ENCODE results near the gene FRY.

FRY gene

DNA sequence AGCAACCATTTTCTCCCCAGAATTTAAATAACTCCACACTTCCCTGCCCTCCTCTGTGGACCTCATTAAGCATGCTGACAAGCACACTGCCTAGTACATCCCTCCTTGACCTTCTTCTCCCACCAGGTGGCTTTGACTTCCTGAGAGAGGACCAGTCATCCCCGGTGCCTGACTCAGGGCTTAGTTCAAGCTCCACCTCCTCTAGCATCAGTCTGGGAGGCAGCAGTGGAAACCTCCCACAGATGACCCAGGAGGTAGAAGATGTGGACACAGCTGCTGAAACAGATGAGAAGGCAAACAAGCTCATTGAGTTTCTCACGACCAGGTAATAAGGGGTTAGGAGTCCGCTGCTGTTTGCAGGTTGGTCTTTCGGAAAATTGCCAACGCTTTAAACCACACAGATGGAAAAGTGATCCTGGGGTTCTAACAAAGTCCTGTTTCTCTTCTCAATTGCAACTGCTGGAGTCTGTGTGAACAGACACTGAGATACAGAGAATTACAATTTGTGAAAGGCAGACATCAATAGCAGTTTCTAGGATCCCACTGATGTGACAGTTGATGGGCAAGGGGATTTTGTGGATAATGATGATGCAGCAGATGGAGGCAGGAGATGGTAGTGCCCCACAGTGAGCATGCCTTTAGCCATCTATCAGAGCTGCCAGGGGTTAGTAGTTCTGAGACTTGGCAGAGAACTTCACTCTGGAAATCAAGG, 196.9 kb downstream of the FRY start:
- Histone ChIP-seq H2AFZ (ENCODE audit: low read length) (no peak overlapping the region), H3K27me3 (ENCODE audit: insufficient read depth, low read length, poor library complexity, severe bottlenecking) (no peaks in the 10 kb centered on the region), H3K9me3 (ENCODE audit: insufficient read depth, low read depth, low read length) (no peaks in the 10 kb centered on the region), H3K79me2 (ENCODE audit: insufficient read depth, low read length) (no peaks in the 10 kb centered on the region), H3K9me2 (replicated peaks; ENCODE audit: low read depth, low read length) (no peaks in the 10 kb centered on the region), H4K20me1 (ENCODE audit: insufficient read depth, low read length, poor library complexity, severe bottlenecking) (no peaks in the 10 kb centered on the region), H3F3A (ENCODE audit: low read depth) (no peaks in the 10 kb centered on the region), H3K4me2 (ENCODE audit: low read depth, low read length, poor library complexity, severe bottlenecking) (no peak overlapping the region), H3K36me3 (ENCODE audit: insufficient read depth, low read length) (no peaks in the 10 kb centered on the region), H3K4me3 (ENCODE audit: low read length, poor library complexity, severe bottlenecking) (no peak overlapping the region), H3K4me1 (ENCODE audit: insufficient read depth, low read length, poor library complexity, severe bottlenecking) (no peaks in the 10 kb centered on the region), H3K9ac (ENCODE audit: low read depth, low read length, poor library complexity, severe bottlenecking) (no peak overlapping the region)
- TF ChIP-seq, protein P1, sequence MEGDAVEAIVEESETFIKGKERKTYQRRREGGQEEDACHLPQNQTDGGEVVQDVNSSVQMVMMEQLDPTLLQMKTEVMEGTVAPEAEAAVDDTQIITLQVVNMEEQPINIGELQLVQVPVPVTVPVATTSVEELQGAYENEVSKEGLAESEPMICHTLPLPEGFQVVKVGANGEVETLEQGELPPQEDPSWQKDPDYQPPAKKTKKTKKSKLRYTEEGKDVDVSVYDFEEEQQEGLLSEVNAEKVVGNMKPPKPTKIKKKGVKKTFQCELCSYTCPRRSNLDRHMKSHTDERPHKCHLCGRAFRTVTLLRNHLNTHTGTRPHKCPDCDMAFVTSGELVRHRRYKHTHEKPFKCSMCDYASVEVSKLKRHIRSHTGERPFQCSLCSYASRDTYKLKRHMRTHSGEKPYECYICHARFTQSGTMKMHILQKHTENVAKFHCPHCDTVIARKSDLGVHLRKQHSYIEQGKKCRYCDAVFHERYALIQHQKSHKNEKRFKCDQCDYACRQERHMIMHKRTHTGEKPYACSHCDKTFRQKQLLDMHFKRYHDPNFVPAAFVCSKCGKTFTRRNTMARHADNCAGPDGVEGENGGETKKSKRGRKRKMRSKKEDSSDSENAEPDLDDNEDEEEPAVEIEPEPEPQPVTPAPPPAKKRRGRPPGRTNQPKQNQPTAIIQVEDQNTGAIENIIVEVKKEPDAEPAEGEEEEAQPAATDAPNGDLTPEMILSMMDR (conservative IDR thresholded peaks at IDR 0.05; ENCODE audit: low read length), result no peak
- TF ChIP-seq EZH2phosphoT487 (IDR thresholded peaks at IDR 0.05; ENCODE audit: borderline replicate concordance), result no peak

DNA sequence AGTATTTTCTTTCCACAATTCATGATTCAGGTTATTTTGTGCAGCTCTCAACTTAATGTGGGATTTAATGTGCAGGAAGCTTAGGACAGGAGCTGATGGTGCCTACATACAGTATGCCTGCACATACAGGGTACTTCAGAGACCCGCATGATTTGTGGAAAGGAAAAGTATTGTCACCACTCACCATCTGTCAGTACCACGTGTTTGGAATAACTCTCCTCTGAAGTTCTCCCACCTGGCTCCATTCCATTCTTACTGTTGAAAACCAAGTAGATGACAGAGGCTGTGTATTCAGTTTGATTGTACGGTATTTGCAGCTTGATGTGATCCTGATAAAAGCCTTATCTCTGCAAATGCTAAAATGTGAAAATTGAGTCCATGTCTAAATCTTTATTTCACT, 197.9 kb downstream of the FRY start:
- no peaks in the 10 kb centered on the region for H3K79me2 ChIP-seq (ENCODE audit: insufficient read depth, low read length)
- H3K36me3 ChIP-seq (ENCODE audit: insufficient read depth, low read length), result no peaks in the 10 kb centered on the region
- no peaks in the 10 kb centered on the region for H3K9me2 ChIP-seq (replicated peaks; ENCODE audit: low read depth, low read length)
- no peaks in the 10 kb centered on the region for H3K27me3 ChIP-seq (ENCODE audit: insufficient read depth, low read length, poor library complexity, severe bottlenecking)
- H3K4me2 ChIP-seq (ENCODE audit: low read depth, low read length, poor library complexity, severe bottlenecking), result no peak overlapping the region
- H3K4me3 ChIP-seq (ENCODE audit: low read length, poor library complexity, severe bottlenecking), result no peak overlapping the region
- no peak overlapping the region for H3K9ac ChIP-seq (ENCODE audit: low read depth, low read length, poor library complexity, severe bottlenecking)
- no peaks in the 10 kb centered on the region for H4K20me1 ChIP-seq (ENCODE audit: insufficient read depth, low read length, poor library complexity, severe bottlenecking)
- no peaks in the 10 kb centered on the region for H3K4me1 ChIP-seq (ENCODE audit: insufficient read depth, low read length, poor library complexity, severe bottlenecking)
- no peaks in the 10 kb centered on the region for H3F3A ChIP-seq (ENCODE audit: low read depth)
- no peaks in the 10 kb centered on the region for H3K9me3 ChIP-seq (ENCODE audit: insufficient read depth, low read depth, low read length)
- H2AFZ ChIP-seq (ENCODE audit: low read length), result no peak overlapping the region
- TF ChIP-seq EZH2phosphoT487 (IDR thresholded peaks at IDR 0.05; ENCODE audit: borderline replicate concordance), result no peak

DNA sequence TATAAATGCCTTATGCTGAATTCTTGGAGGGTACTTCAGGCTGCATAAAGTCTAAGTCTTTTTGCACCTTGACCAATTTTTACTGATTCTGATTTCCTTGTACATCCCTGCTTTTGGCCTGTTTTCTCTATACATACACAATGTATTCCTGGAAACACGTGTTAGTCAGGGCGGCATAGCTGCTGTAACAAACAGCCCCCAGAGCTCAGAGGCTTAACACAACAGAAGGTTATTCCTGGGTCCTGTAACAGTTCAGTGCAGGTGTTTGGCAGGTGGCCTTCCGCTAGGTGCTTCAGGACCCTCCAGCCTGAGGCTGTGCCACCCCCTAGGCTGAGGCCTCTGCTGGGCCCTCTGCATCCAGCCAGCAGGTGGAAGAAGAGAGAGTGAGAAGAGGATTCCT, 200.7 kb downstream of the FRY start:
- Histone ChIP-seq H2AFZ (ENCODE audit: low read length) (no peak overlapping the region), H3F3A (ENCODE audit: low read depth) (no peaks in the 10 kb centered on the region), H3K4me2 (ENCODE audit: low read depth, low read length, poor library complexity, severe bottlenecking) (no peak overlapping the region), H3K79me2 (ENCODE audit: insufficient read depth, low read length) (no peaks in the 10 kb centered on the region), H3K9me2 (replicated peaks; ENCODE audit: low read depth, low read length) (no peaks in the 10 kb centered on the region), H3K9me3 (ENCODE audit: insufficient read depth, low read depth, low read length) (no peaks in the 10 kb centered on the region), H3K36me3 (ENCODE audit: insufficient read depth, low read length) (no peaks in the 10 kb centered on the region), H3K4me3 (ENCODE audit: low read length, poor library complexity, severe bottlenecking) (no peak overlapping the region), H3K4me1 (ENCODE audit: insufficient read depth, low read length, poor library complexity, severe bottlenecking) (peaks cover 5% of the 10 kb centered on the region), H4K20me1 (ENCODE audit: insufficient read depth, low read length, poor library complexity, severe bottlenecking) (no peaks in the 10 kb centered on the region), H3K27me3 (ENCODE audit: insufficient read depth, low read length, poor library complexity, severe bottlenecking) (no peaks in the 10 kb centered on the region), H3K9ac (ENCODE audit: low read depth, low read length, poor library complexity, severe bottlenecking) (no peak overlapping the region)
- TF ChIP-seq, protein P1 (conservative IDR thresholded peaks at IDR 0.05; ENCODE audit: low read length), result no peak
- TF ChIP-seq EZH2phosphoT487 (IDR thresholded peaks at IDR 0.05; ENCODE audit: borderline replicate concordance), result no peak

DNA sequence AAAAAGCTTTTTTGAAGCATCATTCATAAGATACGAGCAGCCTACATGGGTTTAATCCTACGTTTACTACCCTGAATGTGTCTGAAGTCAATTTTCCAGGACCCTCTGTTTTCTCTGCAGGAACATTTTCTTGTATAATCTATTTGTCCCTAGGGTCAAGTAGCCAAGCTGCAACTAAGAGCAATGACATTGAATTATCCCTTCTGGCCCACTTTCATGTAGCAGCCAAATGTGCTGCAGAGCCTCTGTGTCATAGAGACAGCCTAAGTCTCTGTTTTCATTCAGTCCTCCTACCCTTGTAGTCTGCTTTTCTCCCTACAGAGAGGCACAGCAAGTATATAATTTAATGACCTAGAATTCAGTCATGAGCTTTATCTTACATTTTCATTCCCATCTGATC, 201.5 kb downstream of the FRY start:
- H3K4me2 ChIP-seq (ENCODE audit: low read depth, low read length, poor library complexity, severe bottlenecking), result no peak overlapping the region
- H3K9me3 ChIP-seq (ENCODE audit: insufficient read depth, low read depth, low read length), result no peaks in the 10 kb centered on the region
- H3K4me1 ChIP-seq (ENCODE audit: insufficient read depth, low read length, poor library complexity, severe bottlenecking), result peaks cover 5% of the 10 kb centered on the region
- no peak for TF ChIP-seq EZH2phosphoT487 (IDR thresholded peaks at IDR 0.05; ENCODE audit: borderline replicate concordance)
- TF ChIP-seq, protein P1 (conservative IDR thresholded peaks at IDR 0.05; ENCODE audit: low read length), result no peak
- no peaks in the 10 kb centered on the region for H3K9me2 ChIP-seq (replicated peaks; ENCODE audit: low read depth, low read length)
- no peaks in the 10 kb centered on the region for H3K27me3 ChIP-seq (ENCODE audit: insufficient read depth, low read length, poor library complexity, severe bottlenecking)
- H3F3A ChIP-seq (ENCODE audit: low read depth), result no peaks in the 10 kb centered on the region
- no peaks in the 10 kb centered on the region for H4K20me1 ChIP-seq (ENCODE audit: insufficient read depth, low read length, poor library complexity, severe bottlenecking)
- no peak overlapping the region for H3K4me3 ChIP-seq (ENCODE audit: low read length, poor library complexity, severe bottlenecking)
- no peak overlapping the region for H3K9ac ChIP-seq (ENCODE audit: low read depth, low read length, poor library complexity, severe bottlenecking)
- no peaks in the 10 kb centered on the region for H3K79me2 ChIP-seq (ENCODE audit: insufficient read depth, low read length)
- no peak overlapping the region for H2AFZ ChIP-seq (ENCODE audit: low read length)
- H3K36me3 ChIP-seq (ENCODE audit: insufficient read depth, low read length), result peaks cover 3% of the 10 kb centered on the region; the same call in 1 of the 2 replicates
